ENCODE results near the gene GNAQ. TPM values are rescaled to one million over a fixed set of nuclear protein-coding genes. Genes with fewer than 3 reads are reported as not detected.

The GNAQ gene
- polyA plus RNA-seq, 1 experiment = 71.4 TPM

- Histone ChIP-seq H3K4me3 (ENCODE audit: low read depth, low read length) (no peak overlapping the region), H3K9me3 (ENCODE audit: control insufficient read depth, insufficient read depth, low read length) (no peaks in the 10 kb centered on the region), H3K27ac (ENCODE audit: low read depth, low read length) (no peak overlapping the region), H3K27me3 (ENCODE audit: control insufficient read depth, insufficient read depth, low read length) (no peaks in the 10 kb centered on the region)
- POLR2A ChIA-PET = no interaction called here
- CTCF ChIA-PET = interaction anchor here (1.4 kb wide), 1 partner anchor 19 kb away, joined by 6 read pairs; no protein-coding TSS in a partner anchor
- TF ChIP-seq CTCF (IDR thresholded peaks at IDR 0.05; ENCODE audit: low read depth, low read length) = no peak
- DNase-seq (ENCODE audit: low read depth, low spot score) = no peak
These were observed 261.3 kb downstream of the GNAQ start for GRCh38 chr9:77770340-77770739.

GRCh38 chr9:77769246-77769645 is 262.4 kb downstream of the GNAQ start:
- Histone ChIP-seq H3K4me3 (ENCODE audit: low read depth, low read length) (no peak overlapping the region), H3K9me3 (ENCODE audit: control insufficient read depth, insufficient read depth, low read length) (no peaks in the 10 kb centered on the region), H3K27me3 (ENCODE audit: control insufficient read depth, insufficient read depth, low read length) (no peaks in the 10 kb centered on the region), H3K27ac (ENCODE audit: low read depth, low read length) (no peak overlapping the region)
- no peak for TF ChIP-seq CTCF (IDR thresholded peaks at IDR 0.05; ENCODE audit: low read depth, low read length)
- CTCF ChIA-PET = no interaction called here
- DNase-seq (ENCODE audit: low read depth, low spot score) = no peak
- POLR2A ChIA-PET = no interaction called here

- TF ChIP-seq CTCF (IDR thresholded peaks at IDR 0.05; ENCODE audit: low read depth, low read length) = no peak
- ChIA-PET CTCF (interaction anchor here (1.0 to 3.9 kb wide), 4 partner anchors 23 to 333 kb away, joined by 3 to 24 read pairs (median 6); no protein-coding TSS in a partner anchor), POLR2A (no interaction called here)
- H3K27me3 ChIP-seq (ENCODE audit: control insufficient read depth, insufficient read depth, low read length) = no peaks in the 10 kb centered on the region
- no peak overlapping the region for H3K4me3 ChIP-seq (ENCODE audit: low read depth, low read length)
- H3K27ac ChIP-seq (ENCODE audit: low read depth, low read length) = no peak overlapping the region
- H3K9me3 ChIP-seq (ENCODE audit: control insufficient read depth, insufficient read depth, low read length) = no peaks in the 10 kb centered on the region
- DNase-seq (ENCODE audit: low read depth, low spot score) = no peak
These were observed 265.0 kb downstream of the GNAQ start for GRCh38 chr9:77766587-77766986.

- CTCF ChIA-PET = interaction anchor here (0.6 to 3.9 kb wide), 8 partner anchors 8 to 356 kb away, joined by 3 to 24 read pairs (median 5); no protein-coding TSS in a partner anchor
- no peaks in the 10 kb centered on the region for H3K9me3 ChIP-seq (ENCODE audit: control insufficient read depth, insufficient read depth, low read length)
- POLR2A ChIA-PET = no interaction called here
These were observed 265.8 kb downstream of the GNAQ start for GRCh38 chr9:77765781-77766259.

More at GRCh38 chr9:77765781-77766259, 265.8 kb downstream of the GNAQ start:
- Histone ChIP-seq H3K27me3 (ENCODE audit: control insufficient read depth, insufficient read depth, low read length) (no peaks in the 10 kb centered on the region), H3K27ac (ENCODE audit: low read depth, low read length) (no peak overlapping the region), H3K4me3 (ENCODE audit: low read depth, low read length) (no peak overlapping the region)
- TF ChIP-seq CTCF (IDR thresholded peaks at IDR 0.05; ENCODE audit: low read depth, low read length) = no peak
- DNase-seq (ENCODE audit: low read depth, low spot score) = no peak
